HEK293 (cell line): Measurements from ENCODE around the gene SLC7A4.

ENCODE experiments used
- GLIS1 ChIP-seq: fragments of 450-650 bp; formaldehyde crosslinking; IDR thresholded peaks from 2 replicates; pipeline ENCODE4 v1.5.1; 2016; ENCODE audit warnings: missing biosample characterization, missing genetic modification characterization
- KLF1 ChIP-seq: fragments of 450-650 bp; formaldehyde crosslinking; IDR thresholded peaks from 2 replicates; pipeline ENCODE4 v1.5.1; 2016; ENCODE audit warnings: missing biosample characterization, missing genetic modification characterization
- KLF16 ChIP-seq: fragments of 450-650 bp; formaldehyde crosslinking; IDR thresholded peaks from 2 replicates; pipeline ENCODE4 v1.5.1; 2017; ENCODE audit warnings: missing biosample characterization, missing genetic modification characterization
- KLF7 ChIP-seq: fragments of 450-650 bp; formaldehyde crosslinking; IDR thresholded peaks from 2 replicates; pipeline ENCODE4 v1.5.1; 2016; ENCODE audit warnings: missing biosample characterization, missing genetic modification characterization, borderline replicate concordance
- KLF9 ChIP-seq: fragments of 450-650 bp; formaldehyde crosslinking; IDR thresholded peaks from 2 replicates; pipeline ENCODE4 v1.5.1; 2016; ENCODE audit warnings: missing biosample characterization, missing genetic modification characterization, low read depth
- RBAK ChIP-seq: fragments of 450-650 bp; formaldehyde crosslinking; IDR thresholded peaks from 2 replicates; pipeline ENCODE4 v1.5.1; 2016; ENCODE audit warnings: missing biosample characterization, missing genetic modification characterization
- SCRT1 ChIP-seq: fragments of 450-650 bp; formaldehyde crosslinking; IDR thresholded peaks from 2 replicates; pipeline ENCODE4 v1.5.1; 2016; ENCODE audit warnings: missing biosample characterization, missing genetic modification characterization, borderline replicate concordance
- SP7 ChIP-seq: fragments of 450-650 bp; formaldehyde crosslinking; IDR thresholded peaks from 2 replicates; pipeline ENCODE4 v1.5.1; 2016; ENCODE audit warnings: missing biosample characterization, missing genetic modification characterization
- YY1 ChIP-seq: fragments of 450-650 bp; formaldehyde crosslinking; IDR thresholded peaks from 2 replicates; pipeline ENCODE4 v1.5.1; 2018; ENCODE audit warnings: missing biosample characterization, missing genetic modification characterization
- ZBTB7A ChIP-seq: fragments of 450-650 bp; formaldehyde crosslinking; IDR thresholded peaks from 2 replicates; pipeline ENCODE4 v1.5.1; 2016; ENCODE audit warnings: low read depth, missing biosample characterization, missing genetic modification characterization
- ZNF202 ChIP-seq: fragments of 450-650 bp; formaldehyde crosslinking; IDR thresholded peaks from 2 replicates; pipeline ENCODE4 v1.5.1; 2016; ENCODE audit warnings: missing biosample characterization, missing genetic modification characterization, borderline replicate concordance
- ZNF341 ChIP-seq: fragments of 450-650 bp; formaldehyde crosslinking; IDR thresholded peaks from 2 replicates; pipeline ENCODE4; 2016; ENCODE audit warnings: low read depth, missing biosample characterization, missing genetic modification characterization
- ZNF473 ChIP-seq: fragments of 450-650 bp; formaldehyde crosslinking; IDR thresholded peaks from 2 replicates; pipeline ENCODE4 v1.5.1; 2017; ENCODE audit warnings: missing biosample characterization, missing genetic modification characterization
- ZNF48 ChIP-seq: fragments of 450-650 bp; formaldehyde crosslinking; IDR thresholded peaks from 2 replicates; pipeline ENCODE4 v1.5.1; 2016; ENCODE audit warnings: missing biosample characterization, missing genetic modification characterization
- ZNF530 ChIP-seq: fragments of 450-650 bp; formaldehyde crosslinking; IDR thresholded peaks from 2 replicates; pipeline ENCODE4 v1.5.1; 2016; ENCODE audit warnings: low read depth, missing biosample characterization, missing genetic modification characterization
- ZNF544 ChIP-seq: fragments of 450-650 bp; formaldehyde crosslinking; IDR thresholded peaks from 2 replicates; pipeline ENCODE4 v1.5.0; 2017; ENCODE audit warnings: missing biosample characterization, missing genetic modification characterization
- ZNF548 ChIP-seq: fragments of 450-650 bp; formaldehyde crosslinking; IDR thresholded peaks from 2 replicates; pipeline ENCODE4 v1.5.1; 2016; ENCODE audit warnings: missing biosample characterization, missing genetic modification characterization
- ZNF610 ChIP-seq: fragments of 450-650 bp; formaldehyde crosslinking; IDR thresholded peaks from 2 replicates; pipeline ENCODE4 v1.5.1; 2016; ENCODE audit warnings: missing biosample characterization, missing genetic modification characterization, borderline replicate concordance
- ZNF664 ChIP-seq: fragments of 450-650 bp; formaldehyde crosslinking; IDR thresholded peaks from 2 replicates; pipeline ENCODE4 v1.5.1; 2016; ENCODE audit warnings: missing biosample characterization, missing genetic modification characterization
- ZNF670 ChIP-seq: fragments of 450-650 bp; formaldehyde crosslinking; IDR thresholded peaks from 2 replicates; pipeline ENCODE4 v1.5.1; 2016; ENCODE audit warnings: missing biosample characterization, missing genetic modification characterization, low read depth
- ZNF837 ChIP-seq: fragments of 450-650 bp; formaldehyde crosslinking; IDR thresholded peaks from 2 replicates; pipeline ENCODE4 v1.5.1; 2016; ENCODE audit warnings: missing biosample characterization, missing genetic modification characterization
- ZNF843 ChIP-seq: fragments of 450-650 bp; formaldehyde crosslinking; IDR thresholded peaks from 2 replicates; pipeline ENCODE4 v1.5.1; 2016; ENCODE audit warnings: missing biosample characterization, missing genetic modification characterization
- ZSCAN30 ChIP-seq: fragments of 450-650 bp; IDR thresholded peaks from 2 replicates; pipeline ENCODE4 v1.5.1; 2018; ENCODE audit warnings: missing biosample characterization, mild to moderate bottlenecking, missing genetic modification characterization, moderate library complexity
- TF ChIP-seq, protein P1 (sequence below): fragments of 450-650 bp; formaldehyde crosslinking; IDR thresholded peaks from 2 replicates; pipeline ENCODE4 v1.5.1; 2016; ENCODE audit warnings: missing biosample characterization, missing genetic modification characterization, low read depth
- TF ChIP-seq, protein P2 (sequence below): fragments of 450-650 bp; formaldehyde crosslinking; IDR thresholded peaks from 2 replicates; pipeline ENCODE4 v1.5.1; 2016; ENCODE audit warnings: missing biosample characterization, missing genetic modification characterization
- TF ChIP-seq, protein P3 (sequence below): fragments of 450-650 bp; formaldehyde crosslinking; optimal IDR thresholded peaks from 2 replicates; pipeline ENCODE3; 2016; ENCODE audit warnings: missing biosample characterization, mild to moderate bottlenecking, missing genetic modification characterization
- TF ChIP-seq, protein P4 (sequence below): fragments of 450-650 bp; formaldehyde crosslinking; IDR thresholded peaks from 2 replicates; pipeline ENCODE4 v1.5.1; 2016; ENCODE audit warnings: missing biosample characterization, missing genetic modification characterization
- TF ChIP-seq, protein P5 (sequence below): fragments of 450-650 bp; formaldehyde crosslinking; IDR thresholded peaks from 2 replicates; pipeline ENCODE4 v1.5.1; 2017; ENCODE audit warnings: missing biosample characterization, missing genetic modification characterization
- TF ChIP-seq, protein P6 (sequence below): fragments of 450-650 bp; formaldehyde crosslinking; IDR thresholded peaks from 2 replicates; pipeline ENCODE4 v1.5.1; 2016; ENCODE audit warnings: missing biosample characterization, missing genetic modification characterization
- TF ChIP-seq, protein P7 (sequence below): fragments of 450-650 bp; formaldehyde crosslinking; IDR thresholded peaks from 2 replicates; pipeline ENCODE4 v1.5.1; 2016; ENCODE audit warnings: missing biosample characterization, missing genetic modification characterization

The SLC7A4 gene

DNA sequence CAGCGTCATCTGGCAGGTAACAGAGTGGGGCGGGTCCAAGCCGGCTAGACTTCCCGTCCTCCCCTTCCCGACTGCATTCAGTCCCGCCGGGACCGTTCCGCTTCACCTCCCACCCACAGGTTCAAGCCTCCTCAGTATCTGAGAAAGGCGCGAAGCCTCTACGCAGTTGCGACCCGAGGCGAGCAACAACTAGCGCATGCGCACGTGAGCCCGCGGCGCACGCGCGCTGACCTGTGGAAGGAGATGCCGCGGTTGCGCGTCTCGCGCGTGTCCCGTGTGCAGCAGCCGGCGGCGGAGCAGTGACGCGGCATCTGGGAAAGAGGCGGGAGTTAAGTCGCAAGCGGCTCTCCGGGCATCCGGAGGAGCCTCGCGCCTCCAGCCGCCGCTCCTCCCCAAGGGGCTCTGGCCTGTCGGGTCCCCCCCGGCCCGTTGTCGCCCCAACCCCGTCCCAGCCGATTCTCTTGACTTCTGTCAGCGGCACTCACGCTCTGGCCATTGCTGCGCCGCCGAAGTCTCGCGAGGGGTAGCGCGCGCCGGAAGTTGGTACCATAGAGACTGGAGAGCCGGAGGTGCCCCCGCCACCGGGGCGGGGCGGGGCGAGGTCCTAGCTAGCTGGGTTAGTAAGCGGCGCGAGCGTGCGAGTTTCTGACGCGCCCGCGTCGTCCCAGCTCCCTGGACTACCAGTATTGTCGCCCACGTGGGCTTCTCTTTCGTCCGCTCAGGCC lies 30.6 kb downstream of the SLC7A4 start, which contains the start of gene THAP7 (continued):
- TF ChIP-seq, protein P1, sequence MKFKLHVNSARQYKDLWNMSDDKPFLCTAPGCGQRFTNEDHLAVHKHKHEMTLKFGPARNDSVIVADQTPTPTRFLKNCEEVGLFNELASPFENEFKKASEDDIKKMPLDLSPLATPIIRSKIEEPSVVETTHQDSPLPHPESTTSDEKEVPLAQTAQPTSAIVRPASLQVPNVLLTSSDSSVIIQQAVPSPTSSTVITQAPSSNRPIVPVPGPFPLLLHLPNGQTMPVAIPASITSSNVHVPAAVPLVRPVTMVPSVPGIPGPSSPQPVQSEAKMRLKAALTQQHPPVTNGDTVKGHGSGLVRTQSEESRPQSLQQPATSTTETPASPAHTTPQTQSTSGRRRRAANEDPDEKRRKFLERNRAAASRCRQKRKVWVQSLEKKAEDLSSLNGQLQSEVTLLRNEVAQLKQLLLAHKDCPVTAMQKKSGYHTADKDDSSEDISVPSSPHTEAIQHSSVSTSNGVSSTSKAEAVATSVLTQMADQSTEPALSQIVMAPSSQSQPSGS (tag by site-specific recombination), result no peak
- TF ChIP-seq KLF9 (tag by site-specific recombination) (peak; percentile 69), ZNF670 (no peak), ZNF843 (tag by site-specific recombination) (no peak; the same call in 1 of the 2 replicates), ZNF473 (no peak), ZNF548 (tag by site-specific recombination) (no peak), ZSCAN30 (tag by site-specific recombination) (peak; percentile 4; the same call in 1 of the 2 replicates), KLF16 (peak; percentile 73), ZNF202 (tag by site-specific recombination) (no peak), ZNF530 (tag by site-specific recombination) (no peak), SCRT1 (tag by site-specific recombination) (peak; percentile 99), ZNF664 (tag by site-specific recombination) (no peak), ZNF610 (tag by site-specific recombination) (peak; percentile 60; the same call in 1 of the 2 replicates), ZBTB7A (no peak; the same call in 1 of the 2 replicates), GLIS1 (tag by site-specific recombination) (no peak), KLF1 (tag by site-specific recombination) (peak; percentile 77), ZNF341 (tag by site-specific recombination) (peak; percentile 45; the same call in 1 of the 2 replicates), ZNF837 (tag by site-specific recombination) (no peak), ZNF48 (tag by site-specific recombination) (no peak), SP7 (tag by site-specific recombination) (peak; percentile 88), RBAK (tag by site-specific recombination) (no peak), KLF7 (tag by site-specific recombination) (peak; percentile 80; the same call in 1 of the 2 replicates), YY1 (peak; percentile 86), ZNF544 (no peak)
- TF ChIP-seq, protein P2, sequence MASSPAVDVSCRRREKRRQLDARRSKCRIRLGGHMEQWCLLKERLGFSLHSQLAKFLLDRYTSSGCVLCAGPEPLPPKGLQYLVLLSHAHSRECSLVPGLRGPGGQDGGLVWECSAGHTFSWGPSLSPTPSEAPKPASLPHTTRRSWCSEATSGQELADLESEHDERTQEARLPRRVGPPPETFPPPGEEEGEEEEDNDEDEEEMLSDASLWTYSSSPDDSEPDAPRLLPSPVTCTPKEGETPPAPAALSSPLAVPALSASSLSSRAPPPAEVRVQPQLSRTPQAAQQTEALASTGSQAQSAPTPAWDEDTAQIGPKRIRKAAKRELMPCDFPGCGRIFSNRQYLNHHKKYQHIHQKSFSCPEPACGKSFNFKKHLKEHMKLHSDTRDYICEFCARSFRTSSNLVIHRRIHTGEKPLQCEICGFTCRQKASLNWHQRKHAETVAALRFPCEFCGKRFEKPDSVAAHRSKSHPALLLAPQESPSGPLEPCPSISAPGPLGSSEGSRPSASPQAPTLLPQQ (tag by site-specific recombination), result peak; percentile 67
- TF ChIP-seq, protein P3, sequence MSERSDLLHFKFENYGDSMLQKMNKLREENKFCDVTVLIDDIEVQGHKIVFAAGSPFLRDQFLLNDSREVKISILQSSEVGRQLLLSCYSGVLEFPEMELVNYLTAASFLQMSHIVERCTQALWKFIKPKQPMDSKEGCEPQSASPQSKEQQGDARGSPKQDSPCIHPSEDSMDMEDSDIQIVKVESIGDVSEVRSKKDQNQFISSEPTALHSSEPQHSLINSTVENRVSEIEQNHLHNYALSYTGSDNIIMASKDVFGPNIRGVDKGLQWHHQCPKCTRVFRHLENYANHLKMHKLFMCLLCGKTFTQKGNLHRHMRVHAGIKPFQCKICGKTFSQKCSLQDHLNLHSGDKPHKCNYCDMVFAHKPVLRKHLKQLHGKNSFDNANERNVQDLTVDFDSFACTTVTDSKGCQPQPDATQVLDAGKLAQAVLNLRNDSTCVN, result peak; percentile 99
- TF ChIP-seq, protein P4, sequence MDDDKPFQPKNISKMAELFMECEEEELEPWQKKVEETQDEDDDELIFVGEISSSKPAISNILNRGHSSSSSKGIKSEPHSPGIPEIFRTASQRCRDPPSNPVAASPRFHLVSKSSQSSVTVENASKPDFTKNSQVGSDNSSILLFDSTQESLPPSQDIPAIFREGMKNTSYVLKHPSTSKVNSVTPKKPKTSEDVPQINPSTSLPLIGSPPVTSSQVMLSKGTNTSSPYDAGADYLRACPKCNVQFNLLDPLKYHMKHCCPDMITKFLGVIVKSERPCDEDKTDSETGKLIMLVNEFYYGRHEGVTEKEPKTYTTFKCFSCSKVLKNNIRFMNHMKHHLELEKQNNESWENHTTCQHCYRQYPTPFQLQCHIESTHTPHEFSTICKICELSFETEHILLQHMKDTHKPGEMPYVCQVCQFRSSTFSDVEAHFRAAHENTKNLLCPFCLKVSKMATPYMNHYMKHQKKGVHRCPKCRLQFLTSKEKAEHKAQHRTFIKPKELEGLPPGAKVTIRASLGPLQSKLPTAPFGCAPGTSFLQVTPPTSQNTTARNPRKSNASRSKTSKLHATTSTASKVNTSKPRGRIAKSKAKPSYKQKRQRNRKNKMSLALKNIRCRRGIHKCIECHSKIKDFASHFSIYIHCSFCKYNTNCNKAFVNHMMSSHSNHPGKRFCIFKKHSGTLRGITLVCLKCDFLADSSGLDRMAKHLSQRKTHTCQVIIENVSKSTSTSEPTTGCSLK, result no peak
- TF ChIP-seq, protein P5, sequence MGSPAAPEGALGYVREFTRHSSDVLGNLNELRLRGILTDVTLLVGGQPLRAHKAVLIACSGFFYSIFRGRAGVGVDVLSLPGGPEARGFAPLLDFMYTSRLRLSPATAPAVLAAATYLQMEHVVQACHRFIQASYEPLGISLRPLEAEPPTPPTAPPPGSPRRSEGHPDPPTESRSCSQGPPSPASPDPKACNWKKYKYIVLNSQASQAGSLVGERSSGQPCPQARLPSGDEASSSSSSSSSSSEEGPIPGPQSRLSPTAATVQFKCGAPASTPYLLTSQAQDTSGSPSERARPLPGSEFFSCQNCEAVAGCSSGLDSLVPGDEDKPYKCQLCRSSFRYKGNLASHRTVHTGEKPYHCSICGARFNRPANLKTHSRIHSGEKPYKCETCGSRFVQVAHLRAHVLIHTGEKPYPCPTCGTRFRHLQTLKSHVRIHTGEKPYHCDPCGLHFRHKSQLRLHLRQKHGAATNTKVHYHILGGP (tag by site-specific recombination), result no peak
- TF ChIP-seq, protein P6, sequence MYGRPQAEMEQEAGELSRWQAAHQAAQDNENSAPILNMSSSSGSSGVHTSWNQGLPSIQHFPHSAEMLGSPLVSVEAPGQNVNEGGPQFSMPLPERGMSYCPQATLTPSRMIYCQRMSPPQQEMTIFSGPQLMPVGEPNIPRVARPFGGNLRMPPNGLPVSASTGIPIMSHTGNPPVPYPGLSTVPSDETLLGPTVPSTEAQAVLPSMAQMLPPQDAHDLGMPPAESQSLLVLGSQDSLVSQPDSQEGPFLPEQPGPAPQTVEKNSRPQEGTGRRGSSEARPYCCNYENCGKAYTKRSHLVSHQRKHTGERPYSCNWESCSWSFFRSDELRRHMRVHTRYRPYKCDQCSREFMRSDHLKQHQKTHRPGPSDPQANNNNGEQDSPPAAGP (tag by site-specific recombination), result peak; percentile 85
- TF ChIP-seq, protein P7, sequence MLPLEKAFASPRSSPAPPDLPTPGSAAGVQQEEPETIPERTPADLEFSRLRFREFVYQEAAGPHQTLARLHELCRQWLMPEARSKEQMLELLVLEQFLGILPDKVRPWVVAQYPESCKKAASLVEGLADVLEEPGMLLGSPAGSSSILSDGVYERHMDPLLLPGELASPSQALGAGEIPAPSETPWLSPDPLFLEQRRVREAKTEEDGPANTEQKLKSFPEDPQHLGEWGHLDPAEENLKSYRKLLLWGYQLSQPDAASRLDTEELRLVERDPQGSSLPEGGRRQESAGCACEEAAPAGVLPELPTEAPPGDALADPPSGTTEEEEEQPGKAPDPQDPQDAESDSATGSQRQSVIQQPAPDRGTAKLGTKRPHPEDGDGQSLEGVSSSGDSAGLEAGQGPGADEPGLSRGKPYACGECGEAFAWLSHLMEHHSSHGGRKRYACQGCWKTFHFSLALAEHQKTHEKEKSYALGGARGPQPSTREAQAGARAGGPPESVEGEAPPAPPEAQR (tag by site-specific recombination), result no peak
